ENCODE data around the gene CLBA1. TPM values are rescaled to one million over a fixed set of nuclear protein-coding genes. Genes with fewer than 3 reads are reported as not detected.

Gene CLBA1
- total and polyA plus RNA-seq, 2 experiments from 2014 or later, result 1.6 to 1.8 TPM

GRCh38 chr14:104965561-104966231, 19.9 kb upstream of the CLBA1 start:
- no peaks in the 10 kb centered on the region for H3K9me3 Mint-ChIP-seq

GRCh38 chr14:104966261-104966865, 19.2 kb upstream of the CLBA1 start:
- no peak overlapping the region for H2AFZ ChIP-seq
- H3K4me3 ChIP-seq, result no peak overlapping the region
- no peaks in the 10 kb centered on the region for H3K36me3 Mint-ChIP-seq (ENCODE audit: low read depth)
- H3K4me1 Mint-ChIP-seq, result peaks cover 10% of the 10 kb centered on the region; the same call in 2 of the 3 replicates
- no peaks in the 10 kb centered on the region for H3K9me2 ChIP-seq (ENCODE audit: insufficient read depth)
- no peak overlapping the region for H3K4me2 ChIP-seq
- H3K4me1 ChIP-seq (ENCODE audit: insufficient read depth), result peaks cover 13% of the 10 kb centered on the region; the same call in 1 of the 2 replicates
- ATAC-seq (no peak), DNase-seq (ENCODE audit: low spot score) (no peak)
- no peaks in the 10 kb centered on the region for H3K27me3 ChIP-seq (ENCODE audit: insufficient read depth)
- no peak overlapping the region for H3K27ac ChIP-seq (ENCODE audit: low read depth)
- no peaks in the 10 kb centered on the region for H4K20me1 ChIP-seq (replicated peaks; ENCODE audit: insufficient read depth)
- no peaks in the 10 kb centered on the region for H3K79me2 ChIP-seq (replicated peaks; ENCODE audit: insufficient read depth)
- H3K36me3 ChIP-seq (ENCODE audit: insufficient read depth), result no peaks in the 10 kb centered on the region
- H3K27me3 Mint-ChIP-seq (ENCODE audit: insufficient read depth, low read depth, poor library complexity), result peaks cover 15% of the 10 kb centered on the region
- no peaks in the 10 kb centered on the region for H3F3A ChIP-seq (replicated peaks; ENCODE audit: low read depth)
- no peak overlapping the region for H3K4me3 Mint-ChIP-seq
- TF ChIP-seq POLR2AphosphoS5 (IDR thresholded peaks at IDR 0.05; ENCODE audit: low read depth) (no peak), STAT1 (IDR thresholded peaks at IDR 0.05; ENCODE audit: unreplicated experiment) (no peak)
- TF ChIP-seq, protein P1, sequence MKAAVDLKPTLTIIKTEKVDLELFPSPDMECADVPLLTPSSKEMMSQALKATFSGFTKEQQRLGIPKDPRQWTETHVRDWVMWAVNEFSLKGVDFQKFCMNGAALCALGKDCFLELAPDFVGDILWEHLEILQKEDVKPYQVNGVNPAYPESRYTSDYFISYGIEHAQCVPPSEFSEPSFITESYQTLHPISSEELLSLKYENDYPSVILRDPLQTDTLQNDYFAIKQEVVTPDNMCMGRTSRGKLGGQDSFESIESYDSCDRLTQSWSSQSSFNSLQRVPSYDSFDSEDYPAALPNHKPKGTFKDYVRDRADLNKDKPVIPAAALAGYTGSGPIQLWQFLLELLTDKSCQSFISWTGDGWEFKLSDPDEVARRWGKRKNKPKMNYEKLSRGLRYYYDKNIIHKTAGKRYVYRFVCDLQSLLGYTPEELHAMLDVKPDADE (IDR thresholded peaks at IDR 0.05), result no peak
- TF ChIP-seq, protein P2, sequence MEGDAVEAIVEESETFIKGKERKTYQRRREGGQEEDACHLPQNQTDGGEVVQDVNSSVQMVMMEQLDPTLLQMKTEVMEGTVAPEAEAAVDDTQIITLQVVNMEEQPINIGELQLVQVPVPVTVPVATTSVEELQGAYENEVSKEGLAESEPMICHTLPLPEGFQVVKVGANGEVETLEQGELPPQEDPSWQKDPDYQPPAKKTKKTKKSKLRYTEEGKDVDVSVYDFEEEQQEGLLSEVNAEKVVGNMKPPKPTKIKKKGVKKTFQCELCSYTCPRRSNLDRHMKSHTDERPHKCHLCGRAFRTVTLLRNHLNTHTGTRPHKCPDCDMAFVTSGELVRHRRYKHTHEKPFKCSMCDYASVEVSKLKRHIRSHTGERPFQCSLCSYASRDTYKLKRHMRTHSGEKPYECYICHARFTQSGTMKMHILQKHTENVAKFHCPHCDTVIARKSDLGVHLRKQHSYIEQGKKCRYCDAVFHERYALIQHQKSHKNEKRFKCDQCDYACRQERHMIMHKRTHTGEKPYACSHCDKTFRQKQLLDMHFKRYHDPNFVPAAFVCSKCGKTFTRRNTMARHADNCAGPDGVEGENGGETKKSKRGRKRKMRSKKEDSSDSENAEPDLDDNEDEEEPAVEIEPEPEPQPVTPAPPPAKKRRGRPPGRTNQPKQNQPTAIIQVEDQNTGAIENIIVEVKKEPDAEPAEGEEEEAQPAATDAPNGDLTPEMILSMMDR (conservative IDR thresholded peaks at IDR 0.05; ENCODE audit: low read depth in 2 of 2), result no peak
- H3K9me3 Mint-ChIP-seq, result no peaks in the 10 kb centered on the region
- no peak overlapping the region for H3K27ac Mint-ChIP-seq

More at GRCh38 chr14:104965561-104966231, 19.9 kb upstream of the CLBA1 start:
- no peaks in the 10 kb centered on the region for H3K36me3 ChIP-seq (ENCODE audit: insufficient read depth)
- no peaks in the 10 kb centered on the region for H3K27me3 ChIP-seq (ENCODE audit: insufficient read depth)
- Mint-ChIP-seq H3K4me1 (peaks cover 10% of the 10 kb centered on the region; the same call in 2 of the 3 replicates), H3K4me3 (no peak overlapping the region), H3K27me3 (ENCODE audit: insufficient read depth, low read depth, poor library complexity) (peaks cover 14% of the 10 kb centered on the region), H3K27ac (no peak overlapping the region), H3K36me3 (ENCODE audit: low read depth) (no peaks in the 10 kb centered on the region)
- TF ChIP-seq, protein P1 (IDR thresholded peaks at IDR 0.05), result no peak
- no peak overlapping the region for H3K27ac ChIP-seq (ENCODE audit: low read depth)
- DNase-seq (ENCODE audit: low spot score) (no peak), ATAC-seq (no peak)
- no peaks in the 10 kb centered on the region for H4K20me1 ChIP-seq (replicated peaks; ENCODE audit: insufficient read depth)
- H3K4me3 ChIP-seq, result no peak overlapping the region
- peaks cover 13% of the 10 kb centered on the region; the same call in 1 of the 2 replicates for H3K4me1 ChIP-seq (ENCODE audit: insufficient read depth)
- H3K4me2 ChIP-seq, result no peak overlapping the region
- no peaks in the 10 kb centered on the region for H3K79me2 ChIP-seq (replicated peaks; ENCODE audit: insufficient read depth)
- H3F3A ChIP-seq (replicated peaks; ENCODE audit: low read depth), result no peaks in the 10 kb centered on the region
- no peaks in the 10 kb centered on the region for H3K9me2 ChIP-seq (ENCODE audit: insufficient read depth)
- no peak overlapping the region for H2AFZ ChIP-seq

All from GM23338 (cell line).